IPS-NIHi11 (cell line): ENCODE data around the gene COL9A3.
"Not testable (repeated sequence)": the region's sequence is repeated elsewhere in the genome, so short reads cannot be mapped to it uniquely, and the experiment has no call there.

ENCODE experiments used
- DNase-seq: peaks from one replicate; pipeline ENCODE4 v3.0.0; 2012; ENCODE audit warnings: mixed read lengths, low spot score

The COL9A3 gene

DNA sequence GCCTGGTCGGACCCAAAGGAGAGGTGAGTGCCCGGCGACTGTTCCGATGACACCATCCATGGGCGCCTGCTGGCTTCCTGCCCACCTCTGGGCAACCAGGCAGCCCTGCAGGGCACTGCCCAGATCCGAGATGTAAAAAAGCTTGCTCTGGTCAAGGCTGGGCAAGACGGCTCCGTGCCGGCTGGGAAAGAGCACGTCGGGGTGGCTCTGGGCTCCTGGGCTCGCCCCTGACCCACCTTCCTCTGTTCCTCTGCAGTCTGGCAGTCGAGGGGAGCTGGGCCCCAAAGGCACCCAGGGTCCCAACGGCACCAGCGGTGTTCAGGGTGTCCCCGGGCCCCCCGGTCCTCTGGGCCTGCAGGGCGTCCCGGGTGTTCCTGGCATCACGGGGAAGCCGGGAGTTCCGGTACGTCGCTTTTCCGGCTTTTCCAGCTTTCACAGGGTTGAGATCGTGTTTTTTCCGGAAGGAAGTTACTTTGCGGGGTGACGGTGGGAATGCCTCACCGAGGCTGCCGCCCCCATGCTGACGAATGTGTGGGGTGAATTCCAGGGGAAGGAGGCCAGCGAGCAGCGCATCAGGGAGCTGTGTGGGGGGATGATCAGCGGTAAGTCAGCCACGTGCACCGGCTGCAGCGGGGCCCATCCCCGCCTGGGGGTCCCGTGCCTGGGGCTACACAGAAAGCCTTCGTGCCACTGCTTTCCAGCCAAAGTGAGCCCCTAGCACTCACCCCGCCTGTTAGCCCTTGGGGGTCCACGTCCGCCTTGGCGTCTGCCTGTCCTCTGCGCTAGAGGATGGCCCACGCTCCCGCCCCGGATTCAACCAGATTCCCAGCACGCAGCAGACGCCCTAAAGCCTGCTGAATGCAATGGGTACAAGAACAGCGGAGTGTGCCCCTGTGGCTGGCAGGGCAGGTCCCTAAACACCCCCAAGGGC, 19.3 kb downstream of the COL9A3 start:
- no peak for DNase-seq

DNA sequence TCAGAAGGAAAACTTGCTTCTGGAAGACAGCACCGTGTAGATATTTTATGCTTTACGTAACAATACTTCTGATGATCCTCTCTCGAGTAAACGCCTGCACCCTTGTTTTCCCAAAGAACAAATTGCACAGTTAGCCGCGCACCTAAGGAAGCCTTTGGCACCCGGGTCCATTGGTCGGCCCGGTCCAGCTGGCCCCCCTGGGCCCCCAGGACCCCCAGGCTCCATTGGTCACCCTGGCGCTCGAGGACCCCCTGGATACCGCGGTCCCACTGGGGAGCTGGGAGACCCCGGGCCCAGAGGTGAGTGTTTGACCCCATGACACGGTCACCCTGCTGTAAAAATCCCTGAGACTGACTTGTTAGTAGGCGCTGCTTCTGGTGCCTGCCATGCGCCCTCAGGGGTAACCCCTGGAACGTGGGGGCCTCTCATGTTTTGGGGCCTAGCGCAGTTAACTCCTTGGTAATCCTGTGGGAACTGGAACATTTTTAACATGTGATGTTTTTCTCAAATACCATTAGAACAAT, 20.2 kb downstream of the COL9A3 start:
- no peak for DNase-seq

DNA sequence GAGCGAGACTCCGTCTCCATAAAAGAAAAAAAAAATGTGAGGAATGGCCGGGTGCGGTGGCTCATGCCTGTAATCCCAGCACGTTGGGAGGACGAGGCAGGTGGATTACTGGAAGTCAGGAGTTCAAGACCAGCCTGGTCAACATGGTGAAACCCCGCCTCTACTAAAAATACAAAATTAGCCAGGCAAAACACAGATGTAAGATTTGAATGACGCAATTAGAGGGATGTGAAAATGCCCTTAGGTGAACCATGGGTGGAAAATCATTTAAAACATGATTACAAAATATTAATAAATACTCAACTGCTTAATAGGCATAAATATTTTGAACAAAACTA, 20.9 kb downstream of the COL9A3 start:
- no peak for DNase-seq

DNA sequence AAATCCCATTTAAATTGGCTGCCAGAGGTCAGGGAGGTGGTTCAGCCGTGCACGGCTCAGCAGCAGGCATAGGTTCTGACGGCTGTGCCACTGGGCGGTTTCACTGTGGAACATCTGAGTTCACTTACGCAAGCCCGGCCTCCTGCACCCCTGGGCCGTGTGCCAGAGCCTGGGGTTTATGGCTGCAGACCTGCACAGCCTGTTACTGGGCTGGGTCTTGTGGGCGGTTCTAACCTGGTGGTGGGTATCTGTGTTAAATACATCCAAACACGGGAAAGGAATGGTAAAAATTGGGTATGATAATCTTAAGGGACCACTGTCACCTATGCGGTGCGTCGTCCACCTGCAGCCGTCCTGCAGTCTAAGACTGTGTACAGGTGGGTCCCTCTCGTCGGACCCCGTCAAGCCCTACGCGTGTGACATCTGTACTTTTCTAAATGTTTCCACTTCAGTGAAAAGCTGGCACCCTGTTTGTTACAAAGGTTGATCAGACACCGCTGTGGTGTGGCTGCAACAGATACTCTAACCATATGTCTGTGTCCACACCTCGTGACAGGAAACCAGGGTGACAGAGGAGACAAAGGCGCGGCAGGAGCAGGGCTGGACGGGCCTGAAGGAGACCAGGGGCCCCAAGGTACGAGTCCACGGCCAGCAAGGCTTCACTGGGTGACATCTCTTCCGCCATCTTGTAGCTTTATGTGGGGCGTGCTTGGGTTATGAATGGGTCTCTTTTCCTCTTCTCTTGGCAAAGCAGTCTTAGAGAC, 21.5 kb downstream of the COL9A3 start:
- DNase-seq, result no peak

DNA sequence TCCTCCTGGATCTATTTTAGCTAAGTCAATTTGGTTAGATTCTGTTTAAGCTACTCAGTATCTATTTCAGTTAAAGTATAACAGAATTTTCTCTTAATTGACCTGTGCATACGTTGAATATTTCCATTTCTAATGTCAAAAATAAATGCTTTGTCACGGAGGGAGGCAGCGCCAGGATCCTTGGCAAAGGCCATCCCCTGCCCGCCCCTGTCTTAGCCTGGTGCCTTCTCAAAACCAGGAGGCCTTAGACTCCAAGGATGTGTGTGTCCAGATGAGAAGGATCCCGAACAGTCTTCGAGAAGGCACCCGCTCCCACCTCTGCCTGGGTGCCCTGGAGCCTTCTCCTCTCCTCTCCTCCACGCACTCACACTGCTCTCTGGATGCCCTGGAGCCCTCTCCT, 22.4 kb downstream of the COL9A3 start:
- no peak for DNase-seq

DNA sequence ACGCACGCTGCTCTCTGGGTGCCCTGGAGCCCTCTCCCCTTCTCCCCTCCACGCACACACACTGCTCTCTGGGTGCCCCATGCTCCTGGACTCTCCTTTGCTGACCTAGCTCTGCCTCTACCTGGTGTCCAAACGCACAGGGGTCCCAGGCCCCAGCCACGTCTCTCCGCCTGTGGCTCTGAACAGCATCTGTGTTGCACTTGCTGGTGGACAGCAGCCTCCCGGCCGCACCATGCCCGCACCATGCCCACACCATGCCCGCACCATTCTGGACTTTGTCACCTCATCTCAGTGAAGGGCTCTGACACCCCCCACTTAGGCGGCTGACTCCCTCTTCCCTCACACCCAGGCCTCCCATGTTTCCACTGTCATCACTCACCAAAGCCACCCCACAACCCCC, 23.0 kb downstream of the COL9A3 start:
- no peak for DNase-seq

DNA sequence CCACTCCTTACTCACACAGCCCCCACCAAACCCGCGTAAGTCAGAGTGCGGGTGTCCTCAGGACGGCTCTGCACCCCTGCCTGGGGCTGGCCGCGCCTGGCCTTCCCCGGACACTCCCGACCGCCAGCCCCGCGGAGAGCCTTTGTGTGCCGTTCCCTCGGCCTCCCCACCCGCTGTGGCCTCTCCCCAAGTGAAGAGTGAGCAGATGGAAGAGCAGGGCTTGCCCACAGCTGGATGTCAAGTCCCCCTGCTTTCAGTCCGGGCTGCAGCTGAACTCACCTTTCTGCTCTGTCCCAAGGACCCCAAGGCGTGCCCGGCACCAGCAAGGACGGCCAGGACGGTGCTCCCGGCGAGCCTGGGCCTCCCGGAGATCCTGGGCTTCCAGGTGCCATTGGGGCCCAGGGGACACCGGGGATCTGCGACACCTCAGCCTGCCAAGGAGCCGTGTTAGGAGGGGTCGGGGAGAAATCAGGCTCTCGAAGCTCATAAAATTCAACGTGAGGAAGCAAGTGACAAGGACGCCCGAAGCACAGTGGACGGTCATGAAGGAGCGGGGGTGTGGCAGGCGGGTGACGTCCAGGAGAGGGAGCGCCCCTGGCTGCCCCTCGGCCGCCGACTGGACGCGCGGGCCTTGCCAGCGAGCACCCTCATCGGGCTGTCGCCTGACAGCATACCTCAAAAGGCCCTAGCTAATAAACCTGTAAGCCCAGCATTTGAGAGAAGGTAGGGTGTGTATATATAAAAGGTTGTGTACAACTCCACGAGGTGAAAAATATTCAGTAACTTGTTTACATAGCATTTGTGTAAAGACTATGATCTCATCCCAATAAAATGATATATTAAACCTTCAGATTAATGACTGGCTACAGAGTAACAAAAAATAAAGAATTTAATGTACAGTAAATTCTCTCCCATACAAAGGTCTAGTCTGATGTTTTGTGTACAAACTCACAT, 23.7 kb downstream of the COL9A3 start:
- DNase-seq, result no peak

DNA sequence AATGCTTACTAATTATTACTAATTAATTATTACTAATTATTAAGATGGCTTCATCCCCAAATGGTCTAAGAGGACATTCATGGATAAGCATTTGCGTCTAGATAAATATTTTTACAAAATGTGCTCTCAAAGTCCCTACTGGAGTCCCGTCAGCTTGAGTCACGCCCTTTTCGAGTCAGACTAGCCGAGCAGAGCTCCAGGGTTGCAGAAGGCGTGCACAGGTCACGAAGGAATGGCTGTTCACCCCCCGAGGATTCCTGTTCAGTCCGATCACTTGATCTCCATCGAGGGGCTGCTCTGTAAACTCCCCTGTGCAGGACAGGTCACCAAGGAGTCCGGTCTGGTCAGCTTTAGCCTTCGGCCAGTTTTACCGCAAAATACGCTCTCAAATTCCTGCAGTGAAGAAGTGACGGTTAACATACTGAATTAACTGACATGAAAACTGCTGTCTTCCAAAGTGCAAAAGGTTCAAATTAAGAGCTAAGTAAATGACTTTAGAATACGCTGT, 24.9 kb downstream of the COL9A3 start:
- DNase-seq, result no peak

DNA sequence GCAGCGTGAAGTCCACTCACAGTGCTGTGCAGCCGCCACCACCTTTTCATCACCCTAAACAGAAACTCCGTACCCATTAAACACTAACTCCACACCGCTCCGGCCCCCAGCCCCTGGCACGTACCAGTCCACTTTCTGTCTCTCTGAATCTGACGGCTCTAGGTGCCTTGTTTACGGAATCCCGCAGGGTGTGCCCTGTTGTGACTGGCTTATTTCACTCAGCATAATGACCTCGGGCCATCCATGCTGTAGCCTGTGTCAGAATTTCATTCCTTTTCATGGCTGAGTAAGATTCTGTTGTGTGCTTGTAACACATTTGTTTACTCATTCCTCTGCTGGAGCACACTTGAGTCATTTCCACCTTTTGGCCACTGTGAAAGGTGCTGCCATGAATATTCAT, 26.8 kb downstream of the COL9A3 start:
- no peak for DNase-seq

DNA sequence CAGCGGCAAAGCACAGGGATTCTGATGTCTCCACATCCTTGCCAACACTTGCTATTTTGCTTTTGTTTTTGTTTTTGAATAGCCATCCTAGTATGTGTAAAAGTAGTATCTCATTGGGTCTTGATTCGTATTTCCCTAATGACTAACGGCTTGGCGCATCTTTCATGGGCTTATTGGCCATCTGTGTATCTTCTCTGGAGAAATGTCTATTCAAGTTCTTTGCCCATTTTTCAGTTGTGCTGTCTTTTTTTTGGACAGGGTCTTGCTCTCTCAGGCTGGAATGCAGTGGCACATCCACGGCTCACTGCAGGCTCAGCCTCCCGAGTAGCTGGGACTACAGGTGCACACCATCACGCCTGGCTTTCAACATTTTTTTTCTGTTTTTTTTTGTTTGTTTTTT, 27.3 kb downstream of the COL9A3 start:
- no peak for DNase-seq

DNA sequence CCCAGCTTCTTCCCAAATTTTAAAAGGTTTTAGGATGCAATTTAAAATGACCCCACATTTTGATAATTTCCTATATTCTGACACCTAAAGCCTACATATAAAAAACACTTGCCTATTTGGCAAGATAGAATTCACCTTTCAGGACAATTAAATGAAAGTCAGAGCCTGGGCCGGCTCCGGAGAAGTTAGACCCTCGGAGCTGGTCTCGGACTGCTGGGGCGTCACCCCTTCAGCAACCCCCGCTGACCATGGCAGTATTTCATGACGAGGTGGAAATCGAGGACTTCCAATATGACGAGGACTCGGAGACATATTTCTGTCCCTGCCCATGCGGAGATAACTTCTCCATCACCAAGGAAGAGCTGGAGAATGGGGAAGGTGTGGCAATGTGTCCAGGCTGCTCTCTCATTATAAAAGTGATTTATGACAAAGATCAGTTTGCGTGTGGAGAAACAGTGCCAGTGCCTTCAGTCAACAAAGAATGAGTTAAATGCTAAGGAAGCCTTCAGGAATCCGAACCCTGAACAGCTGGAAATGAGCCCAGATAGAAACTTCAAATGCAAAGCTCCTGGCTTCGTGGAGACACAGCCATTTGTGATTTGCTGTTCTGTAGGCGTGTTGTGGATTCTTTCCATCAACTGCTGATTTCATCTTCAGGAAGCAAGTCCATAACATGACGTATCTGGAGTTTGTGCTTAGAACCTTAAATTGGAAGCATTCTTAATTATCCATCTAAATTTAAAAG, 28.7 kb downstream of the COL9A3 start:
- no peak for DNase-seq

DNA sequence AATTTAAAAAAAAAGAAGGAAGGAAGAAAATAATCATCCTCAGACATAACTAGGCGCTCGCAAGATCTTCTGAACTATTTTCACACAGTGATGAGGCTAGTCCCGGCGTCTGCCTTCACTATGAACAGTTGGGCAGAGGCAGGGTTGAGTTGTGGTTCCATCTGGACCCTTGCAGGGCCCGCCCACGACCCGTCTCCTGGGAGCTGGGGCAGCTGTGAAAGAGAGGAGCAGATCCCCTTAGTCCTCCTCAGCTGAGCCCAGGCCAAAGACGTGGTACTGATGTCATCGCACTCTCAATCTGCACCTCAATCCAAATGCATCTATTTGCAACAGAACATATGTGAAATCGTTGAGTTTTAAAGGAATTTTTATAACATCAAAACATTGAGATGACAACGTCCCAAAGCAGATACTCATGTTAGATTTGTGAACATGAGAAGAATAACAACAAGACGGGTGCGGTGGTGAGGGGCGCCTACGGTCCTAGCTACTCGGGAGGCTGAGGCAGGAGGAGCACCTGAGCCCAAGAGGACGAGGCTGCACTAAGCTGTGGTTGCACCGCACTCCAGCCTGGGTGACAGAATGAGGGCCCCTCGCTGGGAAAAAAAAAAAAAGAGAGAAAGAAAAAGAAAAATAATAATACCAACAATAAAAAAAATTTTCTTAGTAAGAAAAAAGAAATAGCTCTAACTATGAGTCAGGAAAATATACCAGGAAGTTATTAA, 29.5 kb downstream of the COL9A3 start:
- no peak for DNase-seq

DNA sequence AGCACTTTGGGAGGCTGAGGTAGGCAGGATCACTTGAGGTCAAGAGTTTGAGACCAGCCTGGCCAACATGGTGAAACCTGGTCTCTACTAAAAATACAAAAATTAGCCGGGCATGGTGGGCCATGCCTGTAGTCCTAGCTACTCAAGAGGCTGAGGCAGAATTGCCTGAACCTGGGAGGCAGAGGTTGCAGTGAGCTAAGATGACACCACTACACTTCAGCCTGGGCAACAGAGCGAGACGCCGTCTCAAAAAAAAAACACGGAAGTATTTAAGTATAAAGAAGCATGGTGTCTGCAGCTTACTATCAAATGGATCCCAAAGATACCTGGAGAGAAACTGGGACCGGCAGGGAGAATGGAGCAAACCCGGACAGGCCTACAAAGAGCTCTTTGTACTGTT, 32.1 kb downstream of the COL9A3 start:
- DNase-seq, result not testable (repeated sequence)

DNA sequence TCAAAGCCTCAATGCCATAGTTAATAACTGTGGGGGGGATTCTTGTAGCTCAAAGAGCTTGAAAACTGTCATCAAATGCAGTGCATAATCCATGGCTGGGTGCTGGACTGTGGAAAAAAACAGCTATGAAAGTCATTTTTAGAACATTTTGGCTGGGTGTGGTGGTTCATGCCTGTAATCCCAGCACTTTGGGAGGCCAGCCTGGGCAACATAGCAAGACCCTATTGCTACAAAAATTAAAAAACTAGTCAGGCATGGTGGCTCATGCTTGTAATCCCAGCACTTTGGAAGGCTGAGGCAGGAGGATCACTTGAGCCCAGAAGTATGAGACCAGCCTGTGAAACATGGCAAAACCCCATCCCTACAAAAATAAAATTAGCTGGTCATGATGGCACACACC, 32.6 kb downstream of the COL9A3 start:
- no peak for DNase-seq

DNA sequence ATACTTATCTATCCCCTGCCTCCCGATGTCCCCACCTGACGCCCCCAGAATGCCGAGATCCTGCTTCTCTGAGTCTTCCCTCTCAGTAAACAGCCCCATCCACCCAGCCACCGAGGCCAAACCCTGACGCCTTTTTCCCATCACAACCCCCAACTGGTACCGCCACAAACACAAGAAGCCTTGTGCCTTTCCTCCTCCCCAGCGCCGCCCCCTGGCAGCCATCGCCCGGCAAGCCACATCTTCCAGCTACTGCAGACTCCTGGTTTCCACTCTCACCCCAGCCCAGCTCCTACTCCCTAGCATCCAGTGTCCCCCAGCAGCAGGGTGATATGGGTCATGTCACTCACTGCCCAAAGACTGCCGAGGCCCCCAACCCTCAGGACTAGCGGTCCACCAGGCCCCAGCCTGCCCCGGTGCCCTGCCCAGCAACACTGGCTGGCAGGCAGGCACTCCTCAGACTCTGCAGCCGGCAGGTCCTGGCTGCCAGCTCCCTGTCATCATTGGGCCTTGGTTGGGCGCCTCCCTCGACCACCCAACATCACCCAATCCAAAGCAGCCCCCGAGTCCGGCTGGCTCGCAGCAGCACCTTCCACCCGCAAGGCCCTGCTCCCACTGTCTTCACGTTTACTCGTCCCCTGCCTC, 33.6 kb downstream of the COL9A3 start:
- no peak for DNase-seq

DNA sequence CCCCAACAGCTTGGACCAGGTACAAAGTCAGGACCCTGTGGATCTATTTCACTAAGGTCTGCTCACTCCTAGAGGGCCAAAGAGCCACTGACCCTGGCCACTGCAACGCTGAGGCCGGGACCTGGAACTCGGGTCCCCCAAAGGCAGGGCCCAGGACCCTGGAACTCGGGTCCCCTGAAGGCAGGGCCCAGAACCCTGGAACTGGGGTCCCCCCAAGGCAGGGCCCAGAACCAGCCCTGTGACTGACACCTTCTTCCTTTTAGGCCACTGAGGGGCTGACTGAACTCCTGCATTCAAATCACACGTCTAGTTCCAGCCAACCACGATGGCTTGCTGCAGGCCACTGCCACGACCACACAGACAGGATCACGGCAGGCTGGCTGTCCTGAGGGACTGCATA, 35.3 kb downstream of the COL9A3 start:
- no peak for DNase-seq

DNA sequence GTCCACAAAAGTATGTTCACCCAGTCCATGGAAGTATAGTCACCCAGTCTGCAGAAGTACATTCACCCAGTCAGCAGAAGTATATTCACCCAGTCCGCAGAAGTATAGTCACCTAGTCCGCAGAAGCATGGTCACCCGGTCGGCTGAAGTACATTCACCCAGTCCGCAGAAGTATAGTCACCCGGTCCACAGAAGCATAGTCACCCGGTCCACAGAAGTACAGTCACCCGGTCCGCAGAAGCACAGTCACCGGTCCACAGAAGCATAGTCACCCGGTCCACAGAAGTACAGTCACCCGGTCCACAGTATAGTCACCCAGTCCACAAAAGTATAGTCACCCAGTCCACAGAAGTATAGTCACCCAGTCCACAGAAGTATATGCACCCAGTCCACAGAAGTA, 36.0 kb downstream of the COL9A3 start:
- no peak for DNase-seq

DNA sequence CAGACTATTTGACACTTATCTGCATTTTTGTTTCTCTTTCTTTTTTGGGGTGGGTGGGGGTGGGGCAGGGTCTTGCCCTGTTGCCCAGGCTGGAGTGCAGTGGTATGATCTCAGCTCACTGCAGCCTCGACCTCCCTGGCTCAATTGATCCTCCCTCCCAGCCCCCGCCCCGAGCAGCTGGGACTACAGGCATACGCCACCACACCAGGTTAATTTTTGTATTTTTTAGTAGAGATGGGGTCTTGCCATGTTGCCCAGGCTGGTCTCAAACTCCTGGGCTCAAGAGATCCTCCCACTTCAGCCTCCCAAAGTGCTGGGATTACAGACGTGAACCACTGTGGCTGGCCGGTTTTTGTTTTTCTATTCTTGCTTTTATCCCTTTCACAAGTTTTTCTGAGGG, 36.5 kb downstream of the COL9A3 start:
- DNase-seq, result not testable (repeated sequence)

DNA sequence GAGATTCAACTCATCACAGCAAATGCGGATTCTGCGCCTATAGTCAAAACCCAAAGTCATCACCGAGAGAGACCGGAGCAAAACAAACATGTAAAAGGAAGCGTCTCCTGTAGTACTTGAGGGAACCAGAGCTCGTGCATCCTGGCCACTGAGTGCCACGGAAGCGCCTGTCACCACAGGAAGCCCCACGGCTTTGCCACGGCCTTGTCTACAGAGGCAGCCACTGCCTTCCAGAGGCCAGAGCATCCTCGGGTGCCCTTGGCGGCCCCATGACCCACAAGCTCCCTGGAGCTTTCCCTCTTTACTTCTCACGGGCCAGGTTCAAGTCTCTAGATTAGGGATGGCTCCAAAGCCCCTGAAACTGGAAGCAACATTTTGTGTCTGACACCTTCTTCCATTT, 37.3 kb downstream of the COL9A3 start:
- DNase-seq, result no peak

DNA sequence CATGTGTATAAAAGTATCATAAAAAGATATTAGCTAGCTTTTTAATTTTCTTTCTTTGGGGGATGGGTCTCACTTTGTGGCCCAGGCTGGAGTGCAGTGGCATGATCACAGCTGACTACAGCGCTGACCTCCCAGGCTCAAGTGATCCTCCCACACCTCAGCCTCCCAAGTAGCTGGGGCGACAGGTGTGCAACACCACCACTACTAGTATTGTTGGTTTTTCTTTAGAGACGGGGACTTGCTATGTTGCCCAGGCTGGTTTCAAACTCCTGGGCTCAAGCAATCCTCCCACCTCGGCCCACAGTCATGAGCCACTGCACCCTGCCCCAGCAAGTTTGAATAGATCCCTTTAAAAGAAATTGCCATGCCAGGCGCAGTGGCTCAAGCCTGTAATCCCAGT, 38.3 kb downstream of the COL9A3 start:
- no peak for DNase-seq
